ENCODE measurements around the gene RALY.
"Not testable (repeated sequence)": the region's sequence is repeated elsewhere in the genome, so short reads cannot be mapped to it uniquely, and the experiment has no call there.

RALY gene

GRCh38 chr20:34123309-34123708 is 129.6 kb downstream of the RALY start:
- H3K4me3 ChIP-seq (ENCODE audit: low read depth in 1 of 5, low read length in 5 of 5), result no peak overlapping the region
- H3K4me1 ChIP-seq (ENCODE audit: control insufficient read depth in 5 of 5, insufficient read depth in 5 of 5, low read length in 5 of 5), result peaks cover 0 to 2% (median 0%) of the 10 kb centered on the region in 5 donors
- H3K9ac ChIP-seq (ENCODE audit: low read length in 5 of 5), result no peak overlapping the region
- no peaks in the 10 kb centered on the region for H3K9me3 ChIP-seq (ENCODE audit: control insufficient read depth in 5 of 5, low read length in 5 of 5)
- no peaks in the 10 kb centered on the region for H3K36me3 ChIP-seq (ENCODE audit: control insufficient read depth in 5 of 5, insufficient read depth in 5 of 5, low read length in 5 of 5)
- no peaks in the 10 kb centered on the region for H3K27me3 ChIP-seq (ENCODE audit: control insufficient read depth in 5 of 5, insufficient read depth in 4 of 5, low read length in 5 of 5)
- H3K27ac ChIP-seq (ENCODE audit: low read depth, low read length), result no peak overlapping the region

GRCh38 chr20:34124469-34125249 is 130.9 kb downstream of the RALY start:
- H3K36me3 ChIP-seq (ENCODE audit: control insufficient read depth in 5 of 5, insufficient read depth in 5 of 5, low read length in 5 of 5), result no peaks in the 10 kb centered on the region
- no peak overlapping the region for H3K9ac ChIP-seq (ENCODE audit: low read length in 5 of 5)
- H3K27me3 ChIP-seq (ENCODE audit: control insufficient read depth in 5 of 5, insufficient read depth in 4 of 5, low read length in 5 of 5), result no peaks in the 10 kb centered on the region
- H3K4me1 ChIP-seq (ENCODE audit: control insufficient read depth in 5 of 5, insufficient read depth in 5 of 5, low read length in 5 of 5), result peaks cover 0 to 4% (median 4%) of the 10 kb centered on the region in 5 donors
- H3K27ac ChIP-seq (ENCODE audit: low read depth, low read length), result no peak overlapping the region
- no peaks in the 10 kb centered on the region for H3K9me3 ChIP-seq (ENCODE audit: control insufficient read depth in 5 of 5, low read length in 5 of 5)
- no peak overlapping the region for H3K4me3 ChIP-seq (ENCODE audit: low read depth in 1 of 5, low read length in 5 of 5)

- Histone ChIP-seq H3K9ac (ENCODE audit: low read length in 5 of 5) (no peak overlapping the region), H3K4me3 (ENCODE audit: low read depth in 1 of 5, low read length in 5 of 5) (no peak overlapping the region), H3K4me1 (ENCODE audit: control insufficient read depth in 5 of 5, insufficient read depth in 5 of 5, low read length in 5 of 5) (peaks cover 0 to 4% (median 3%) of the 10 kb centered on the region in 5 donors), H3K27me3 (ENCODE audit: control insufficient read depth in 5 of 5, insufficient read depth in 4 of 5, low read length in 5 of 5) (no peaks in the 10 kb centered on the region), H3K27ac (ENCODE audit: low read depth, low read length) (no peak overlapping the region), H3K9me3 (ENCODE audit: control insufficient read depth in 5 of 5, low read length in 5 of 5) (no peaks in the 10 kb centered on the region), H3K36me3 (ENCODE audit: control insufficient read depth in 5 of 5, insufficient read depth in 5 of 5, low read length in 5 of 5) (no peaks in the 10 kb centered on the region)
Measured at GRCh38 chr20:34127792-34128191, 134.1 kb downstream of the RALY start.

- Histone ChIP-seq H3K4me1 (ENCODE audit: control insufficient read depth in 5 of 5, insufficient read depth in 5 of 5, low read length in 5 of 5) (peaks cover 0 to 4% (median 3%) of the 10 kb centered on the region in 5 donors), H3K27me3 (ENCODE audit: control insufficient read depth in 5 of 5, insufficient read depth in 4 of 5, low read length in 5 of 5) (no peaks in the 10 kb centered on the region), H3K27ac (ENCODE audit: low read depth, low read length) (no peak overlapping the region), H3K36me3 (ENCODE audit: control insufficient read depth in 5 of 5, insufficient read depth in 5 of 5, low read length in 5 of 5) (no peaks in the 10 kb centered on the region), H3K9ac (ENCODE audit: low read length in 5 of 5) (no peak overlapping the region), H3K4me3 (ENCODE audit: low read depth in 1 of 5, low read length in 5 of 5) (peak overlapping the region in 4 of 5 donors; percentile 19 to 37 (median 32)), H3K9me3 (ENCODE audit: control insufficient read depth in 5 of 5, low read length in 5 of 5) (no peaks in the 10 kb centered on the region)
Measured at GRCh38 chr20:34129518-34130162, 135.9 kb downstream of the RALY start.

- Histone ChIP-seq H3K4me1 (ENCODE audit: control insufficient read depth in 5 of 5, insufficient read depth in 5 of 5, low read length in 5 of 5) (peaks cover 0 to 4% (median 3%) of the 10 kb centered on the region in 5 donors), H3K27ac (ENCODE audit: low read depth, low read length) (no peak overlapping the region), H3K9me3 (ENCODE audit: control insufficient read depth in 5 of 5, low read length in 5 of 5) (no peaks in the 10 kb centered on the region), H3K4me3 (ENCODE audit: low read depth in 1 of 5, low read length in 5 of 5) (no peak overlapping the region), H3K9ac (ENCODE audit: low read length in 5 of 5) (no peak overlapping the region), H3K27me3 (ENCODE audit: control insufficient read depth in 5 of 5, insufficient read depth in 4 of 5, low read length in 5 of 5) (no peaks in the 10 kb centered on the region), H3K36me3 (ENCODE audit: control insufficient read depth in 5 of 5, insufficient read depth in 5 of 5, low read length in 5 of 5) (no peaks in the 10 kb centered on the region)
Measured at GRCh38 chr20:34131491-34131890, 137.8 kb downstream of the RALY start.

- H3K36me3 ChIP-seq (ENCODE audit: control insufficient read depth in 5 of 5, insufficient read depth in 5 of 5, low read length in 5 of 5); H3K4me1 ChIP-seq (ENCODE audit: control insufficient read depth in 5 of 5, insufficient read depth in 5 of 5, low read length in 5 of 5); H3K4me3 ChIP-seq (ENCODE audit: low read depth in 1 of 5, low read length in 5 of 5); H3K9me3 ChIP-seq (ENCODE audit: control insufficient read depth in 5 of 5, low read length in 5 of 5); H3K27me3 ChIP-seq (ENCODE audit: control insufficient read depth in 5 of 5, insufficient read depth in 4 of 5, low read length in 5 of 5); H3K27ac ChIP-seq (ENCODE audit: low read depth, low read length); H3K9ac ChIP-seq (ENCODE audit: low read length in 5 of 5): not testable (repeated sequence)
Measured at GRCh38 chr20:34132491-34132890, 138.8 kb downstream of the RALY start.

- H3K27ac ChIP-seq (ENCODE audit: low read depth, low read length); H3K9me3 ChIP-seq (ENCODE audit: control insufficient read depth in 5 of 5, low read length in 5 of 5); H3K27me3 ChIP-seq (ENCODE audit: control insufficient read depth in 5 of 5, insufficient read depth in 4 of 5, low read length in 5 of 5); H3K9ac ChIP-seq (ENCODE audit: low read length in 5 of 5); H3K36me3 ChIP-seq (ENCODE audit: control insufficient read depth in 5 of 5, insufficient read depth in 5 of 5, low read length in 5 of 5); H3K4me1 ChIP-seq (ENCODE audit: control insufficient read depth in 5 of 5, insufficient read depth in 5 of 5, low read length in 5 of 5); H3K4me3 ChIP-seq (ENCODE audit: low read depth in 1 of 5, low read length in 5 of 5): not testable (repeated sequence)
Measured at GRCh38 chr20:34132943-34133342, 139.2 kb downstream of the RALY start.

- H3K4me1 ChIP-seq (ENCODE audit: control insufficient read depth in 5 of 5, insufficient read depth in 5 of 5, low read length in 5 of 5); H3K36me3 ChIP-seq (ENCODE audit: control insufficient read depth in 5 of 5, insufficient read depth in 5 of 5, low read length in 5 of 5); H3K9me3 ChIP-seq (ENCODE audit: control insufficient read depth in 5 of 5, low read length in 5 of 5); H3K4me3 ChIP-seq (ENCODE audit: low read depth in 1 of 5, low read length in 5 of 5); H3K27me3 ChIP-seq (ENCODE audit: control insufficient read depth in 5 of 5, insufficient read depth in 4 of 5, low read length in 5 of 5); H3K27ac ChIP-seq (ENCODE audit: low read depth, low read length); H3K9ac ChIP-seq (ENCODE audit: low read length in 5 of 5): not testable (repeated sequence)
Measured at GRCh38 chr20:34133365-34133860, 139.7 kb downstream of the RALY start.

All from subcutaneous abdominal adipose tissue (tissue), 5 donors.